ENCODE data around the gene EPB41L4A. TPM values are rescaled to one million over a fixed set of nuclear protein-coding genes. Genes with fewer than 3 reads are reported as not detected.
"Not testable (repeated sequence)": the region's sequence is repeated elsewhere in the genome, so short reads cannot be mapped to it uniquely, and the experiment has no call there.

Gene EPB41L4A
- total and polyA plus RNA-seq, 2 experiments from 2014 or later: 9.5 to 12.9 TPM

- Histone ChIP-seq H3K79me2 (no peaks in the 10 kb centered on the region), H3K4me1 (ENCODE audit: insufficient read depth) (no peaks in the 10 kb centered on the region), H3K9me3 (ENCODE audit: low read depth) (no peaks in the 10 kb centered on the region), H3K36me3 (replicated peaks; ENCODE audit: insufficient read depth, low read depth) (no peaks in the 10 kb centered on the region), H4K20me1 (ENCODE audit: insufficient read depth, poor library complexity, severe bottlenecking) (no peaks in the 10 kb centered on the region), H3K27me3 (no peaks in the 10 kb centered on the region), H2AFZ (no peak overlapping the region), H3K9me2 (replicated peaks; ENCODE audit: insufficient read depth) (no peaks in the 10 kb centered on the region), H3K4me3 (no peak overlapping the region), H3K4me2 (no peak overlapping the region), H3K27ac (no peak overlapping the region)
- no peak for TF ChIP-seq EZH2 (IDR thresholded peaks at IDR 0.05; ENCODE audit: borderline replicate concordance)
- TF ChIP-seq EZH2phosphoT487 (IDR thresholded peaks at IDR 0.05; ENCODE audit: low read depth, severe bottlenecking, unreplicated experiment): no peak
- no peak for TF ChIP-seq CTCF (IDR thresholded peaks at IDR 0.05; ENCODE audit: poor library complexity)
- DNase-seq (ENCODE audit: low spot score): no peak
- 90% methylated on average over 4 of the region's 4 CpGs for WGBS (ENCODE audit: low lambda C conversion rate, missing lambda C conversion rate)
Observed at GRCh38 chr5:112367400-112367799, 51.7 kb downstream of the EPB41L4A start.

- Histone ChIP-seq H3K4me2 (no peak overlapping the region), H3K79me2 (no peaks in the 10 kb centered on the region), H3K4me3 (no peak overlapping the region), H4K20me1 (ENCODE audit: insufficient read depth, poor library complexity, severe bottlenecking) (no peaks in the 10 kb centered on the region), H3K4me1 (ENCODE audit: insufficient read depth) (no peaks in the 10 kb centered on the region), H3K9me3 (ENCODE audit: low read depth) (no peaks in the 10 kb centered on the region), H3K36me3 (replicated peaks; ENCODE audit: insufficient read depth, low read depth) (no peaks in the 10 kb centered on the region), H3K9me2 (replicated peaks; ENCODE audit: insufficient read depth) (no peaks in the 10 kb centered on the region), H3K27me3 (no peaks in the 10 kb centered on the region), H2AFZ (no peak overlapping the region), H3K27ac (no peak overlapping the region)
- WGBS (ENCODE audit: low lambda C conversion rate, missing lambda C conversion rate): 29% methylated on average over 2 of the region's 2 CpGs
- DNase-seq (ENCODE audit: low spot score): peak; percentile 43
- TF ChIP-seq EZH2 (IDR thresholded peaks at IDR 0.05; ENCODE audit: borderline replicate concordance) (no peak), EZH2phosphoT487 (IDR thresholded peaks at IDR 0.05; ENCODE audit: low read depth, severe bottlenecking, unreplicated experiment) (no peak), CTCF (IDR thresholded peaks at IDR 0.05; ENCODE audit: poor library complexity) (no peak)
Observed at GRCh38 chr5:112366987-112367386, 52.1 kb downstream of the EPB41L4A start.

GRCh38 chr5:112360740-112361139 lies 58.3 kb downstream of the EPB41L4A start:
- H3K9me3 ChIP-seq (ENCODE audit: low read depth); DNase-seq (ENCODE audit: low spot score); H3K9me2 ChIP-seq (replicated peaks; ENCODE audit: insufficient read depth); H4K20me1 ChIP-seq (ENCODE audit: insufficient read depth, poor library complexity, severe bottlenecking); H3K4me2 ChIP-seq; H3K79me2 ChIP-seq; H3K36me3 ChIP-seq (replicated peaks; ENCODE audit: insufficient read depth, low read depth); H3K4me1 ChIP-seq (ENCODE audit: insufficient read depth); H3K27ac ChIP-seq; H2AFZ ChIP-seq; H3K4me3 ChIP-seq; H3K27me3 ChIP-seq: not testable (repeated sequence)
- WGBS (ENCODE audit: low lambda C conversion rate, missing lambda C conversion rate): 86% methylated on average over 21 of the region's 26 CpGs

- no peaks in the 10 kb centered on the region for H3K27me3 ChIP-seq
- no peak overlapping the region for H3K4me3 ChIP-seq
- H4K20me1 ChIP-seq (ENCODE audit: insufficient read depth, poor library complexity, severe bottlenecking): no peaks in the 10 kb centered on the region
- H3K27ac ChIP-seq: no peak overlapping the region
- WGBS (ENCODE audit: low lambda C conversion rate, missing lambda C conversion rate): 93% methylated on average over 3 of the region's 3 CpGs
- H3K4me1 ChIP-seq (ENCODE audit: insufficient read depth): no peaks in the 10 kb centered on the region
- no peaks in the 10 kb centered on the region for H3K36me3 ChIP-seq (replicated peaks; ENCODE audit: insufficient read depth, low read depth)
- no peaks in the 10 kb centered on the region for H3K79me2 ChIP-seq
- H3K9me2 ChIP-seq (replicated peaks; ENCODE audit: insufficient read depth): no peaks in the 10 kb centered on the region
- no peak for DNase-seq (ENCODE audit: low spot score)
- no peak overlapping the region for H3K4me2 ChIP-seq
- no peak for TF ChIP-seq EZH2 (IDR thresholded peaks at IDR 0.05; ENCODE audit: borderline replicate concordance)
- H3K9me3 ChIP-seq (ENCODE audit: low read depth): no peaks in the 10 kb centered on the region
- no peak overlapping the region for H2AFZ ChIP-seq
Observed at GRCh38 chr5:112356178-112356956, 62.7 kb downstream of the EPB41L4A start.
